ENCODE results near the gene SCFD2.
A peak's percentile ranks its signal among the peaks of the same experiment; 100 is the strongest.

Gene SCFD2

DNA sequence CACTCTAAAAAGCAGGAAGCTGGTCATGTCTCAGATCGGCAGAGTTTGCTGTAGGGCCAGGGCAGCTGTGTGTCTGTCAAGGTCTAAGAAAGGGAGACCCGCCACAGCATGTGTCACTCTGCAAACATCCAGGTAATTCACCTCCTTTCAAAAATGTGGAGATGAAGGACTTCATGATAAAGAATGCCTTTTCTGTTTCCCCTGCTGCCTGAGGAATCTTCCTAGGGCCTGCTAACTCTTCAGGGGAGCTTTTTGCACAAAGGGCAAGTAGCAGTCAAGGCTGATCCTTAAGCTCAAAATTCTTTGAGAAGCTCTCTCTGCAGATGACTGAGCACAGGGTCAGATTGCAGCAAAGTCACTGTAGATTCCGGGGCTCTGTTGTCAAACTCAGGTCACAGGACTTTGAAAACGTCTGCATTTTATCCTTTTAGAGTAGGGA lies 482.7 kb downstream of the SCFD2 start:
- no peak for DNase-seq (ENCODE audit: low spot score)

DNA sequence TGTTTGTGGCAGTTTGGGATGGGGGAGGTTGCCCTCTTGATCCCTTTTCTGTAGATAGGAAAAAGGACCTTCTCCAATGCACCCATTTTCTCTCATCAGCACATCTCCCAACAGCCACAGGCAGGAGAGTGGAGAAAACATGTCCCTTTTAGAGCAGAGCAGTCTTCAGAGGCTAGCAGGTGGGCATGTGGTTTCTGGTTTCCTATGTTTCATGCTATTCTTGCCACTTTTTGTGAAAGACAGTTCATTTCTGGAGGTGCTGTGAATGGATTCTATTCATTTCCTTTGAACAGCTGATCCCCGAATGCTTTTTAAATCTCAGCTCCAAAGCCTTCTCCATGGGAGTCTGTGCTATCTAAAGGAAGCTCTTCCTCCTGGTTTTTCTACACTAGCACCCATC lies 484.9 kb downstream of the SCFD2 start:
- no peak for DNase-seq (ENCODE audit: low spot score)

DNA sequence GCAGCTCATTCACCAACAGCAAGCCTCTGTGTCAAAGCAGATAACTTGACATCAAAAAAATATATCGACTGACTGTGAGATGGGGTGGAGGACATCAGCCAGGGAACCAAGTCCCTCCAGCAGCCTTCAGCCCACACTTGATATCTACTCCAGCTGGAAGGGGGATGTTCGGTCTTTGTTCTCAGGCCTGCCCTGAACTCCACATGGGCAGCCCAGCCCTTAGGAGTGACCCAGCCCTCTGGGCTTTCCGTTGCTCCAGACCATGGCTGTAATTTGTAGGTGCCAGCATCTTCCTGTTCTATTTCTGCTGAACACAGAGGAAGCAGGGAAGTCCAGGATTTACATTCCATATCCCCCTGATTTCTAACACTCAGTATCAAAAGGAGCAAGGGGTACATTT lies 486.4 kb downstream of the SCFD2 start:
- no peak for DNase-seq (ENCODE audit: low spot score)

DNA sequence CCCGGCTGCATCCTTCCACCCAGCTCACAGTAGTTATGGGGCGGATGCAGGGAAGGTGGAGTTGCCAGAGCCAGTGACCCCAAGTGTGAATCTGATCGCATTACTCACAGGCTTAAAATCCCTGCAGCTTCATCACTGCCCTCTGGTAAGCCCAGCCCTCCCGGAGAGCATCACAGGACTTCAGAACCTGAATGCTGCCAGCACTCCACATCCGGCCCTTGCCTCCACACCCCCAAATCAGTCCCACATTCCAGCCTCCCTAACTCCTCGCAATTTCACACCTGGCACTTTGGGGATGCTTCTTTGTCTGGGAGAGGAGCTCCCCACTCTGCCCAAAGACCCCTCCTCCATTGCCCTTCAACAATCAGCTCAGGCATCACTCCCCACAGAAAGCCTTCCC lies 488.2 kb downstream of the SCFD2 start:
- no peak for DNase-seq (ENCODE audit: low spot score)

DNA sequence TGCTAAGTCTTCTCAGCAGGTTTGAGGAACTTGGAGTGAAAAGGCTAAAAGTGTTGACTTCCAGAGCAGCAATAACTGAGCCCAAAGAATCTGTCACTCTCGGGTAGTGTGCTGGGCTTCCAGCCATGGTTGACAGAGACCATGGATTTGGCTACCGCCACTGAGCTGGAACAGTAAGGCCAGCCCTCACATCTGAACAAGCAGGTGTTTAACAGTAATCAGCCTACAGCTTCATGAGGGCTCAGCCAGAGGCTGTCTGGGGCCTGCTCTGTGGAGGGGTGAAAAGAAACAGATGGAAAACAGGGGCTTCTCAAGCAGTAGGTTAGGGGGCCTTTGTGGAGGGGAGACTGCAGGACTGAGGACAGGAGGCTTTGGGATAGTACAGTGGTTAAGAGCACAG lies 488.8 kb downstream of the SCFD2 start:
- DNase-seq (ENCODE audit: low spot score), result no peak

DNA sequence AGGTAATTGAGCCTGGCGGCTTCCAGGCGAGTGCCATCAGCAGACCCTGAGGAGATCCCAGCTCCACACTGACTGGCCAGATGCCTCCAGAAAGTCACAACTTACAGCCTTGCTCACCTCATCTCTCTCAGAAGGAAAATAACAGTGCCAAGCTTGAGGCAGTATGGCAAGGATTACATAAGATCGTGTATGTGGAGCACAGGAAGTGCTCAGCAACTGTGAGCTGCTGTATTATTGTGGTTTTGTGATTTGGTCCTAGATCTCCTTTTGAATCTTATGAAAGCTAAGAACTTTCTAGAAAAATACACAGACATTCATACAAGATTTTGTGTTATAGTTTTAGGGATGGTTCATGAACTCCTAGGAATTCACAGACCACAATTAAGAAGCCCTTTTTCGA lies 489.8 kb downstream of the SCFD2 start:
- no peak for DNase-seq (ENCODE audit: low spot score)

DNA sequence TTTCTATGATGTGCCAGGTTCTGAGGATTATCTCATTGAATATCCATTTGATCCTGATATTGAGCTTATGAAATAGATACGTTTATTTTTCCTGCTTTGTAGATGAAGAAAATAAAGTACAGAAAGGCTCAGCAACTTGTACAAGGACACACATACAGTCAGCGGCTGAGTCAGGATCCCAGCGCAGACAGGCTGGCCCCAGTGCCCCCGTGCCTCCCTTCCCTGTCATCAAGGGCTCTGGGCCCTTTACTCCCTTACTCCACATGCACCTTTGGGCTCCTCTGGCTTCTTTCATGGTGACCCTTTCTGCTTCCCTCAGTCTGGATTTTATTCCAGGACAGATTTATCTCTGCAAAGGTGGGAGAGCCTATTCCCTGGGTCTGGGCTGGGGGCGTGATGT lies 490.9 kb downstream of the SCFD2 start:
- no peak for DNase-seq (ENCODE audit: low spot score)

DNA sequence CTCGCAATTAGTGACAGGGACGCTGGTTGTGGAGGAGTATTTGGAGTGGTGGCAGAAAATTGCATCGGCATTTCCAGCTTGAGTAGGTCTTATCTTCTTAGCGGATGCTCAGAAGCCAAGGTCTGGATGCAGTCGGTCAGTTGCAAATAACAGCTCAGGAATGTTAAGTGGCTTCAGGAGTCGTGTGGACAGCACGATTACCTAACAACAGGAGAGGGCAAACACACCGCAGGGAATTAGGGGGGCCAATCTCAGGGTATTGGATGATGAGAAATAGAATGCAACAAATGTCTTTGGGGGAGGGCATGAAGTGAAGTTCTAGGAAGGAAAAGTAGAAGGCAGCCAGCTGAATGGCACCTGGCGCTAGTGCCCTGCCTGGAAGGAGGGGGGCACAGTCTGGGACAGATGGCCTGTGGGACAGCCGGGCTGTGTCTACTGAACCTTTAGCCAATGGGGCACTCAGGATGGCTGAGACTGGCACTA lies 492.0 kb downstream of the SCFD2 start:
- DNase-seq (ENCODE audit: low spot score), result no peak

DNA sequence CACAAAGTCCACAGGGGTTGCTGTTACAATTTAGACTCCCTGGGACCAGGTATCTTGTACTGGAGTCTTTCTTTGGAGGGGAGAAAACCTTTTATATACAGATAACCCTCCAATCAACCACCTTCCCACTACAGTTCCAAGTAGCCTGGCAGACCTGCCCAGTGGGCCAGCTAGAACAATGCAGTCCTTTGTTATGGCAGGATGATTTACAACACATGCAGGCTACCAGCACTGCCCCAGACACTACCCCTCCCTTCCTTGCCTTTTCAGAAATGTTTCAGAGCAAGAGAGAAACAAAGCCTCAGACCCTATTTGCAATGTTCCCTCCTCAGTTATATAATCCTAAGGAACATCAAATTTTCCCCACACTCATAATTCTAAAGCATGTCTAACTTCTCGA lies 492.7 kb downstream of the SCFD2 start:
- DNase-seq (ENCODE audit: low spot score), result no peak

DNA sequence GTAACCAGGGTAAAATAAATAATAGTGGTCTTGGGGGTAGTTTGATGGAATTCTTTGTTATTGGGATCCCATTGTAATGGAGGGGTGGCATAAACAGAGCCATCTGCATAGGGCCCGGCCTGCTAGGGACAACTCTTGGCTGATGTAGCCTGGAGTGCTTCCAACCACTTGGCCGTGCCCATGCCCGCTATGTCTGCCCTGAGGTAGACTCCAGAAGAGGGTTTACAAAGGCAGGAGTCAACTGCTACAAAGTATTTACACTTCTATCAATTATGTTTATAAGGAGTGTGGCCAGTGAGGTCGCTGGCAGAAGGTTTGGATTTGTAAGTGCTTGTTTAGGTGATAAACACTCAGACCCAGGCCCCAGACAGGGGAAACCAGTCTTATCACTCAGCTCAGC lies 495.6 kb downstream of the SCFD2 start:
- DNase-seq (ENCODE audit: low spot score), result no peak

DNA sequence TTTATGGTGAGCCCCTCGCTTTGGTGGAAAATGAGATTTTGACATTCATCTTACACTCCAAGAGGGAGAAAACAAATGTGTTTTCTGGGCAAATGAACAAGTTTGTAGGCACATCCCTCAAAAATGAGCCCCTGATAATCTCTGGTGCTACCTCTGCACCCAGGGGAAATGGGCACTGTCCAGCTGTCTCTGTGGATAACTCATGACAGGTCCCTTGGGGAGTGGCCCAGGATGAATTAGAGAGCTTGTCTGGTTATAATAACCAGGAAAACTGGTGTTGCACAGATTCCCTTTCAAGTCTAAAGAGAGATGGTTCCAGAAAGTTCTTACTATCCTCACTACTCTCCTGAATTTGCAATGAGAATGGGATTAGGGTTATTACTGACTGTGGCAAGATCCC lies 496.2 kb downstream of the SCFD2 start:
- no peak for DNase-seq (ENCODE audit: low spot score)

DNA sequence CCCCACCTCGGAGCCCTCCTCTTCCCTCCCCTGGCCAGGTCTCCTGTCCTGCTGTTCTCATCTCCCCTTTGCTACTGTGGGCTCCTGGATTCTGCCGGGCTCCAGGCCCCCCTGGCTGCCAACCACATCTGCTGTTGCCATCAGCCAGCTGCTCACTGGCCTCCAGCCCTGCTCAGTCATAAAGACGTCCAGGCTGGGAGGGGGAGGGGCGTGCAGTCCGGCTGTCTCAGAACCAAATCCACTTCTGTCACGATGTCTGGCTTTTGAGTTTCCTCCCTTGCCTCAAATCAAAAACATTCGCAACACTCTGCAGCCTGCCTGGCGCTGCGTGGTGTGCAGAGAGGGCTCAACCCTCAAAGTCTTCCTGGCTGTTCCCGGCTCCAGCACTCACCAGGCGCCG lies 496.7 kb downstream of the SCFD2 start:
- no peak for DNase-seq (ENCODE audit: low spot score)

DNA sequence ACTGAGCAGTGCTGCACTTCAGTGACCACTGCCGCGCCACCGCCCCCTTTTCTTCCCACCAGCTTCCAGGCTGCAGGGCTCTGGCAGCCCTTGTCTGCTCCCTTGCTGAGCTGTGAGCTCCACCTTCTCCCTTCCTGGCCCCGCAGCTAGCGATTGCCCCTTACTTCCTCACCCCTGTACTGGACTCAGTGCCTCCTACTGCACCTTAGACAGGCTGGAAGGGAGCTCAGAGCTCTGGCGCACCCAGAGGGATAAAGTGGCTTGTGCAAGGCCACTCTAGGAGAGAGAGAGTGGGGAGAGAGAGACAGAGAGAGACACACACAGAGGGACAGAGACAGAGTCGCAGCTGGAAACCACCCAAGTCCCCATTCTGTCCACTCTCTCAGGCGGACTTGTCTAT lies 497.7 kb downstream of the SCFD2 start:
- DNase-seq (ENCODE audit: low spot score), result no peak

DNA sequence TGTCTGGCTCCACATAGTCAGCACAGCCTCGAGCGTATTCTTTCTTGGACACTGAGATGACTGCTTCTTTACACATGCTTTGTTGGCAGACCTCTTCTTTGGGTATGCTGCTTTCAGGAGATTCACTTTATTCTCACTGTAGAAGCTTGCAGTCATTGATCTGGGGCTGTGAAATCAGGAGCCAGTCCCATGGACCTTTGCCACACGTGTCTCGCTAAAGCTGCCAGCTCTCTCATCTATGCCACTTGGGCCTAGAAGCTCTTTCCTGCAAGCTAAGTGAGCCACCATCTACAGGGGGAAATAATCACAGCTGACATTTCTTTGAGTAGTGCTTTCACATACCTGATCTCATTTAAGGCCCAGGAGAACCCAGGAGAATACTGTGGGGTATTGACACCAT lies 498.7 kb downstream of the SCFD2 start:
- no peak for DNase-seq (ENCODE audit: low spot score)

DNA sequence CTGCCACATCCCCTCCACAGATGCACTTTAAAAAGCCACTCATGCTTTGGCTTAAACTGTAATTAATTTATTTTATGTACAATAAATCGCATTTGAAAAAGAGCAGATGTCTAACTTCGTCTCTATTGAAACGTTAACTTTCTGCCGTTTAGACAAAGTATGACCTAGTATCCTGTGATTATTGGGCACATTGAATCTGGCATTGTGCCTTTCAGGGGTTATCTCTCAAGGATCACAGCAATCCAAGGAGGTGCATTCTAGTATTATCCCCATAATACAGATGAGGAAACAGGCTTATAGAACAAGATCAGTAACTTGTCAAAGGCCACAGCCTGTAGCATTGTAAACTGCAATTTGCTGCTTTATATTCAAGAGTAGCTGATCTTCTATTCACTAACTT lies 499.1 kb downstream of the SCFD2 start:
- no peak for DNase-seq (ENCODE audit: low spot score)

DNA sequence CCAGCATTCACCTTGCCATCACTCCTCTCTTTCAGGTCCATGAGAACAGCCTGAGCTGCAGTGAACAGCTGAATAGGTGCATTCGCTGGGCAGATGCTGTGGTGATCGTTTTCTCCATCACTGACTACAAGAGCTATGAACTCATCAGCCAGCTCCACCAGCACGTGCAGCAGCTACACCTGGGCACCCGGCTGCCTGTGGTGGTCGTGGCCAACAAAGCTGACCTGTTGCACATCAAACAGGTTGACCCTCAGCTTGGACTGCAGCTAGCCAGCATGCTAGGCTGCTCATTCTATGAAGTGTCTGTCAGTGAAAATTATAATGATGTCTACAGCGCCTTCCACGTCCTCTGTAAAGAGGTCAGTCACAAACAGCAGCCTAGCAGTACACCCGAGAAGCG lies 500.6 kb downstream of the SCFD2 start:
- DNase-seq (ENCODE audit: low spot score), result no peak

DNA sequence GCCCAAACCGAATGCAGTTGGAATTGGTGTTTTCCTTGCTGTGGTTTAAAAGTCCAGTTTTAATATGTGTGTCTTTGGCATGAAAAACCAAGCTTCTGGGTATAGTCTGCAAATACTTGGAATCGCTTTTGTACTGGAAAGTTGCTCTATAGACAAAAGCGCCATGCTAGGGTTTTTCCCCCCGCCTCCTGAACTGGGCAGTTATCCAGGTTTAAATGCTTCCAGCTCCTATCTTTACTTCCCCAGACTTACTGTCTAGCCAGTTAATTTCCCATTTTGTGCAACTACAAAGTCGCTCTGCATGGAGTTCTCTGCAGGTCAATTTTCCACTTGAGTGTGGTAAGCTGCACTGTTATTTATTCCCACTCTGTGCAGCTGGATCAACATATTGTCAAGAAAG lies 501.1 kb downstream of the SCFD2 start:
- DNase-seq (ENCODE audit: low spot score), result no peak

DNA sequence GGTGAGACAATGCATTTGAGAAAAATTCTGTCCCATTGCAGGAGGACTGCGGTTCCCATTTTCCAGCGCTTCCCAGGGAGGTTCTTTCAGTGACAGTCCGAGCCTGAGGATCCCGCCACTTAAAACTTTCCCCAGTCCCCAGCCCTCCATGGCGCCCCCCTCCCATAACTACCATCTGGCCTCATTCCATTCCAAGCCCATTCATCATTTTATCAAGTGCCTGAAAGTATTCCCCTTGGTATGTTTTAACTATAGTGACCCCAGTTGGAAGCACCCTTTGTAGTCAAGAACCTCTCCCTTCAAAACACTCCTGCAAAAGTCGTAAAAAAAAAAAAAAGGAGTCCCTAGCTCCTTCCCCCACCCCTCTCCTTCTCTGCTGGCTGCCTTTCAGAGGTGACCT lies 502.5 kb downstream of the SCFD2 start:
- DNase-seq (ENCODE audit: low spot score), result no peak

DNA sequence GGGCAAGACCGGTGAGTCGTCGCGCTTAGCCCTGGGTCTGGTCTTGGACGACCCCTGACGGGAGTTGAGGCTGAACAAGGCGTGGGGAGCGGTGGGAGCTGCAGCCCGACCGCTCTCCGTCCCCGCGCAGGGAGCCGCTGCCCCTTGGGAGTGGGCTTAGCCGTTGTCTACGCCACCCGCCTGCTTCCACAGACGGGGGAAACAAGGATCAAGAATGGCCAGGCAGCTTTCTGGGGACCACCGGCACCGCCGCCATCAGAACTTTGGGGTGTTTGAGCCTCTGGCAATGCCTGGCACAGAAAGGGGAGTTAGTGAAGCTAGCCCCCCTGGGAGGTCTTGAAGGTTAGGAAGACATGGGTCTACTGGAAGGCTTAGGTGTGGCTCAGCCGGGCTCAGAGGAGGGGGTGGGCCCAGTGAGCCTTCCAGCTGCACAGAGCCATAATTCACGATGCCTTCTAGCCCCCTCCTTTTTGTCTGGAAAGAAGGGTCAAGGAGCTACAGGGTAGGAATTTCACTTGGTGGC lies 503.2 kb downstream of the SCFD2 start:
- DNase-seq (ENCODE audit: low spot score), result no peak

DNA sequence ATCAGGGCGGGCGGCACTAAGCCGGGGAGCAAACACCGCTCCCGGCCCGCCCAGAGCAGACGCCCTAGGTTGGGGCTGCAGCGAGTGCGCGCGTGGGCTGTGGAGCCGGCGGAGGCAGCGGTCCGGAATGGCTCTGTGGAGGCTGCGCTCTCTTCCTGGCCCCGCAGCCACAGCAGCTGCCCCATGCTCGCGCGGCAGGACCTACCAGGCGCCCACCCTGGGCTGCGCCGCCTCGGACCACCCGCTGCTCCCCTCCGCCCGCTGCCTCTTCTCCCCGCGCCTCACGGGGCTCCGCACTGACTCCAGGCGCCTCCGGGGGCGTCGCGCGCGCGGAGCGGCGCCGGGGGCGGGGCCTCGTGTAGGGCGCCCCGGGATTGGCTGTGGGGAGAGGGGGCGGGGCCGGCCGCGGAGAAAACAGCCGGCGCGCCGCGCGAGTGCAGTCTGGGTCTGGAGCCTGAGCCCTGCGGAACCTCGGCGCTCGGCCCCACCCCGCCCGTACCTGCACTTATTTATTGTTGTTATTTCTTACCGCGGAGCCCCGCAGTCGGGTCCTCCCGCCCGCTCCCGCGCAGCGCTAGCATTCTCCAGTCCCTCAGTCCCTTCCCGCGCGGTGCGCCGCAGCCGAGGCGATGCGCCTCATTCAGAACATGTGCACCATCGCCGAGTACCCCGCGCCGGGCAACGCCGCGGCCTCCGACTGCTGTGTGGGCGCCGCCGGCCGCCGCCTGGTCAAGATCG lies 503.8 kb downstream of the SCFD2 start, which contains the start of gene RASL11B:
TSS of gene RASL11B (plus strand) at position 439 of the 738 bp plus-strand sequence. CDS start at position 630, 191 bp downstream.
- DNase-seq (ENCODE audit: low spot score), result peak; percentile 68

DNA sequence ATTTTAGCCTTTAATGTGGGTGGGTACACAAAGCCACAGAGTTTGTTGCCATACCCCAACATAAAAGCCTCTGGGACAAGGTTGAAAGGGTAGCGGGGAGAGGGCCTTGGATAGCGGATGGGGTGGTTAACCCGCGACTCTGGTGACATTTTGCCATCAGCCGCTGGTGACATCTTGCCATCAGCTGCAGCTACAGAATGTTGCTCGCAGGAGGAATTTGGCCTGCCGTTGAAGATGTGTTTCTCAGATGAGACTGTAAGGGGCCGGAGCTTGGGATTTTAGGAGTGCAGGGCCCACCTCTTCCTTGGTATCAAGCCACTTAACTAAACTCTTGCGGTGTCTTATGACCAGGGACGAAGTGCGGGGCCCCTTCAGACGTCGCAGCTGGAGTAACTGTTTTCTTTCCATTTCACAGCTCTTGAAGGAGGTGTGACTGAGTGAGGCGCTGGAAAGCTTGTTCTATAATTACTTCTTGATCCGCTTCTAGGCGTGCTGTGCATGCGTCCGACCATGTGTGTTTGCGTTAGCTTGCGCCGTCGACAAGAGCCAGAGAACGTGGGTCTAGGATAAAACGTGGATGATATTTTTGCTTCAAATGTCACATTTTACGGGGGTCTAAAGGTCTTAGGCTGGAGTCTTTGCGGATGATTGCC lies 504.6 kb downstream of the SCFD2 start:
- DNase-seq (ENCODE audit: low spot score), result no peak

DNA sequence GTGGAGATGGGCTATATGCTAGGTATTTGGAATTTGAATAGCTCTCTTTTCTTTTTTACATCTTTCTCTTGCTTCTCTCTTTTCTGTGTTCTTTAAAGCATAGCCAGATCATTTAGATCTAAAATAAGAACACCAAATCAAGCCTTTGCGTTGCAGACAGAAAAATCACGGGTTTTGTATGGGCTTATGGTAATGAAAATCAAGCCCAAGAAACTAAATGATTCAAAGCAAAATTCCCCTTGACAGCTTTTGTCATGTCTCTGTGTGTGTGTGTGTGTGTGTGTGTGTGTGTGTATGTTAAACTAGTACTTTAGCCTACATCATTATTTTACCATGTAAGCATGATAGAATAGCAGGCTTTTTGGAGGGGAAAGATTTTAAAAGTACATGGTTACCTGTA lies 505.5 kb downstream of the SCFD2 start:
- no peak for DNase-seq (ENCODE audit: low spot score)

DNA sequence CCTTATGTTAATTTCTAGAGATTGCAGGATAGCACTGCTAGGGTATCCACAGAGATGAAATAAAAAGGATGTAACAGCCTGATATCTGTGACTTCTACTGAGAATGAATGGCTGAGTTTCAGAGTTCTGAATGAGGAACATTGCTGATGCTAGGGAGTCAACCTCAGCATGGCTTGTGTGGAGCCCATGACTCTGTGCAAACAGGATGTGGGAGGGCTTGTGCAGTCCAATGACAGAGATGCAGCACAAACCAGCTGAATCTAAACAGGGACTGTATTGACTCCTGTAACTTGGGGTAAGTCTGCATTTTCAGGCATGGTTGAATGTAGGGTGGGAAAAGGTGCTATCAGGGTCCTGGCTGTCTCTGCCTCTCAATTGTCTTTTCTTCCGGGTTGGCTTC lies 509.1 kb downstream of the SCFD2 start:
- DNase-seq (ENCODE audit: low spot score), result no peak

DNA sequence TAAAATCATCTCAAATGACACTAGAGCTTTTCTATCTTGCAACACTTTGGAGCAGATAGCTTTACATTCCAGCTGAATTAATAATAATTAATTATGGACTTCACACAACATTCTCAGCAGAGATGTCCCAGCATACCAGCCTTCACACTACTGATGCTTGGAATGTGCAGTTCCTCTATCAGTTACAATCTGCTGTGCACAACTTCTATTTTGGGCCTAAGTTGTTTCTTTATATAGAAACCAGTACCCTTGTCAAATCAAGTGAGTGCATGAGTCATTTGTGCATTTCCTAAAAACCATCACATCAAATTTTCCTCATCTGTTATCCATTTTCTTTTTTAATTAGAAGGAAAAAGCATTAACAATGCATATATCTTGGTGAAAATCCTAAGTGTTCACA lies 512.5 kb downstream of the SCFD2 start:
- DNase-seq (ENCODE audit: low spot score), result no peak

Measured in hematopoietic multipotent progenitor cell treated with erythropoietin and hydrocortisone succinate and interleukin-3 and kit ligand, for 15 days (in vitro differentiated cells).